ENCODE data around the gene UNC13C.

The UNC13C gene

GRCh38 chr15:54083991-54084390 is 105.8 kb downstream of the UNC13C start:
- DNase-seq (ENCODE audit: low spot score) = no peak
- no peak for TF ChIP-seq CTCF (IDR thresholded peaks at IDR 0.05; ENCODE audit: extremely low read depth, missing control alignments)

GRCh38 chr15:54088837-54089236 is 110.6 kb downstream of the UNC13C start:
- no peak for TF ChIP-seq CTCF (IDR thresholded peaks at IDR 0.05; ENCODE audit: extremely low read depth, missing control alignments)
- no peak for DNase-seq (ENCODE audit: low spot score)

DNA sequence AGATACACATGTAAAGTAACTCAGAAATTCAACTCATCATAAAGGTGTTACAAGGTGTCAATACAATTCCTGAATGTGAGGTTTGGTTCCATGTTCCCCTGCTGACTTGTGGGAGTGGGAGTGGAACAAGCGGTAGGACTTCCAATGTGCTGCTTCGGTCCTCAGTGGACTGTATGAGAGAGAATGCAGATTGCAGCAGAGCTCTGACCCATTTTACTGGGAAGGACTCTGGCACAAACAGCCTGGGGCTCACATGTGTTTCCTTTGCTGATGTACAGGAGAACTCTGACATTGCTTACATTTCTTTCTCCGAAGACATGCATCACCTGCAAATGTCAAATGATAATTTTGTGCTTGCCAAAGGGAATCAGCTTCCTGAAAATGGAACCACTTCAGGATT is 111.5 kb downstream of the UNC13C start:
- TF ChIP-seq CTCF (IDR thresholded peaks at IDR 0.05; ENCODE audit: extremely low read depth, missing control alignments) = no peak
- DNase-seq (ENCODE audit: low spot score) = no peak

- DNase-seq (ENCODE audit: low spot score) = no peak
- no peak for TF ChIP-seq CTCF (IDR thresholded peaks at IDR 0.05; ENCODE audit: extremely low read depth, missing control alignments)
These were observed 113.4 kb downstream of the UNC13C start for GRCh38 chr15:54091651-54092050.

- no peak for DNase-seq (ENCODE audit: low spot score)
- no peak for TF ChIP-seq CTCF (IDR thresholded peaks at IDR 0.05; ENCODE audit: extremely low read depth, missing control alignments)
These were observed 116.4 kb downstream of the UNC13C start for GRCh38 chr15:54094661-54095060.

GRCh38 chr15:54097019-54097418 is 118.8 kb downstream of the UNC13C start:
- DNase-seq (ENCODE audit: low spot score) = no peak

DNA sequence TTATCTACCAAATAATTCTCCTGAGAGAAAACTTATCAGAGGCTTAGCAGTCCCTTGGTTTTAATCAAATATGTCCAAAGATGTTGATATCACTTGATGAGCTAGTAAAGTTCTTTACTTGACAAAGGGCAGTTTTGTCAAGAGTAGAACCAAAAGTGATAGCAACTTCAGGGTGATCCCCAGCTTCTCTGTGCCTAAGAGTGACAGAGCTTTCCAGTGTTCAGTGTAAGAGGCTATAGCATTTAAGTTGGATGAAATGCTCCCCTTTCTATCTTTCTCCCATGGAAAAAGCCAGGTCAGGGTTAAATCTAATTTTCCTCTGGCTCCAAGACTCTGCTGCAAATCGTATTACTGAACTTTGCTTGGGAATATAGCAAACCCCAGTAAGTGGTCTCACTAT is 120.8 kb downstream of the UNC13C start:
- no peak for DNase-seq (ENCODE audit: low spot score)
- TF ChIP-seq CTCF (IDR thresholded peaks at IDR 0.05; ENCODE audit: extremely low read depth, missing control alignments) = no peak

More at GRCh38 chr15:54097019-54097418, 118.8 kb downstream of the UNC13C start:
- no peak for TF ChIP-seq CTCF (IDR thresholded peaks at IDR 0.05; ENCODE audit: extremely low read depth, missing control alignments)

Measured in GM20000 (cell line).